Endothelial cell of umbilical vein (primary cell): ENCODE measurements around the gene ABHD17A. TPM values are rescaled to one million over a fixed set of nuclear protein-coding genes. Genes with fewer than 3 reads are reported as not detected.

Source experiments
- BruUV-seq: library from RNA; stranded (reverse); fragments of 400-500 nt; replicated peaks from 2 replicates; lab custom pipeline; 2021; lab: Mats Ljungman, UMichigan
- CTCF ChIA-PET: fragments of 300-600, 350-600 bp; sonication (Branson Sonifier 250); formaldehyde crosslinking; loops from one replicate; lab custom pipeline; 2021; ENCODE audit warnings: antibody characterized with exemption, inconsistent platforms; lab: Charles Lee
- POLR2A ChIA-PET: fragments of 300-600, 350-600 bp; sonication (Branson Sonifier 250); formaldehyde crosslinking; loops from one replicate; lab custom pipeline; 2021; ENCODE audit warnings: antibody characterized with exemption, inconsistent platforms; lab: Charles Lee
- DNase-seq: peaks from one replicate; pipeline ENCODE4 v3.0.0-alpha.2; 2011; ENCODE audit warnings: low read depth, low spot score
- FAIRE-seq: peaks from 2 replicates; lab custom pipeline; 2011; peaks lifted over from hg19 to GRCh38; lab: Jason Lieb, UNC
- H2AFZ ChIP-seq: 2 replicates; pipeline ENCODE4 v1.6.0; 2012; ENCODE audit warnings: low read depth, low read length, control low read depth, inconsistent platforms
- H3K27ac ChIP-seq: 2 replicates; pipeline ENCODE4 v1.5.1; 2011; ENCODE audit warnings: low read depth, mild to moderate bottlenecking, control low read depth, low read length, moderate library complexity; ENCODE audit not compliant: insufficient read depth
- H3K27me3 ChIP-seq, 2 experiments: 2 replicates each; pipeline versions ENCODE4 v1.6.0 to v1.6.1; 2011; ENCODE audit warnings: low read length in 2 of 2, mixed read lengths in 1 of 2; ENCODE audit not compliant: control insufficient read depth in 2 of 2, insufficient read depth in 2 of 2
- H3K36me3 ChIP-seq, 2 experiments: 2 replicates in 1 of 2; 3 replicates in 1 of 2; pipeline ENCODE4 v1.5.1; 2011; ENCODE audit warnings: low read length in 2 of 2, mild to moderate bottlenecking in 1 of 2, moderate library complexity in 1 of 2; ENCODE audit not compliant: control insufficient read depth in 2 of 2, insufficient read depth in 2 of 2; ENCODE audit errors: extremely low read depth in 1 of 2
- H3K4me1 ChIP-seq: 3 replicates; pipeline ENCODE4 v1.5.1; 2011; ENCODE audit warnings: mild to moderate bottlenecking, low read length; ENCODE audit not compliant: control insufficient read depth, insufficient read depth; ENCODE audit errors: extremely low read depth
- H3K4me2 ChIP-seq: 2 replicates; pipeline ENCODE4 v1.6.1; 2011; ENCODE audit warnings: low read length, control low read depth, mixed read lengths; ENCODE audit not compliant: insufficient read depth
- H3K4me3 ChIP-seq, 3 experiments: fragments of 200-600 bp in 1 of 3; sonication (generic), shearing (Covaris generic) in 1 of 3; replicated peaks in 1 of 3; 2 replicates each; pipeline ENCODE4 v1.5.1; 2011 to 2016; ENCODE audit warnings: control low read depth in 3 of 3, low read length in 3 of 3, mild to moderate bottlenecking in 2 of 3, inconsistent platforms in 1 of 3, low read depth in 1 of 3, moderate library complexity in 1 of 3; ENCODE audit not compliant: insufficient read depth in 1 of 3
- H3K79me2 ChIP-seq: 2 replicates; pipeline ENCODE4 v1.6.0; 2012; ENCODE audit warnings: low read length, inconsistent platforms; ENCODE audit not compliant: control insufficient read depth, insufficient read depth
- H3K9ac ChIP-seq: replicated peaks from 2 replicates; pipeline ENCODE3; 2011; ENCODE audit warnings: low read length, control low read depth; ENCODE audit not compliant: insufficient read depth; ENCODE audit errors: extremely low read depth
- H3K9me1 ChIP-seq: replicated peaks from 3 replicates; pipeline ENCODE4 v1.6.0; 2011; ENCODE audit warnings: mild to moderate bottlenecking, low read length; ENCODE audit not compliant: control insufficient read depth, insufficient read depth; ENCODE audit errors: extremely low read depth
- H3K9me3 ChIP-seq: replicated peaks from 2 replicates; pipeline ENCODE4 v1.5.1; 2012; ENCODE audit warnings: low read length, inconsistent platforms; ENCODE audit not compliant: control insufficient read depth, insufficient read depth
- H4K20me1 ChIP-seq: replicated peaks from 2 replicates; pipeline ENCODE3; 2011; ENCODE audit warnings: mild to moderate bottlenecking, low read length; ENCODE audit not compliant: control insufficient read depth, insufficient read depth; ENCODE audit errors: extremely low read depth
- CTCF ChIP-seq, 2 donors: IDR thresholded peaks; 1 replicate in 1 of 2; 2 replicates in 1 of 2; pipeline ENCODE4 v1.5.1; 2011; ENCODE audit warnings: low read length in 2 of 2, mild to moderate bottlenecking in 2 of 2, moderate library complexity in 2 of 2, control low read depth in 1 of 2, inconsistent platforms in 1 of 2, low read depth in 1 of 2; ENCODE audit not compliant: insufficient read depth in 1 of 2; ENCODE audit errors: extremely low read depth in 1 of 2
- FOS ChIP-seq: IDR thresholded peaks from 2 replicates; pipeline ENCODE4 v1.6.1; 2011; ENCODE audit warnings: mild to moderate bottlenecking, low read length, moderate library complexity, borderline replicate concordance; ENCODE audit not compliant: insufficient read depth
- GATA2 ChIP-seq: IDR thresholded peaks from 2 replicates; pipeline ENCODE4 v1.7.0; 2011; ENCODE audit warnings: low read depth, mild to moderate bottlenecking, moderate library complexity, mixed read lengths, low read length; ENCODE audit not compliant: insufficient read length, insufficient read depth
- MAX ChIP-seq: IDR thresholded peaks from 2 replicates; pipeline ENCODE4 v1.6.1; 2011; ENCODE audit not compliant: insufficient read depth, insufficient read length
- dilution Hi-C: fragments of 300-500 bp; cut with MboI; formaldehyde crosslinking; loops from one replicate; pipeline ENCODE4 v1.15.0; 2019; ENCODE audit warnings: low sequenced_read_pairs; ENCODE audit not compliant: extremely low pct_ligation_motif_present
- intact Hi-C: fragments of 100-400 bp; cut with micrococcal nuclease; formaldehyde crosslinking; loops from one replicate; pipeline ENCODE4 v1.10.0; 2022
- polyA plus RNA-seq, 4 experiments: library from polyadenylated mRNA; depleted of rRNA in 3 of 4; stranded (reverse) in 3 of 4; unstranded in 1 of 4; fragments of >200 nt; gene quantifications; 2 replicates each; pipeline versions ENCODE4 v1.2.1 to v1.2.3, GENCODE V29; 2011 to 2012; ENCODE audit warnings: missing spikeins in 1 of 4
- total RNA-seq: library from RNA; stranded (reverse); gene quantifications from 2 replicates; pipeline ENCODE4 v1.2.3, GENCODE V29; 2021

ABHD17A gene
- total and polyA plus RNA-seq, 2 donors (not counting 3 experiments of a cell fraction or from before 2014, with no cell fraction given), result 89.8 to 143 TPM

GRCh38 chr19:1833540-1833939 is 51.8 kb downstream of the ABHD17A start:
- H4K20me1 ChIP-seq, result no peaks in the 10 kb centered on the region
- H3K4me3 ChIP-seq, result no peak overlapping the region
- peaks cover 62% of the 10 kb centered on the region for H3K79me2 ChIP-seq
- H3K27ac ChIP-seq, result no peak overlapping the region
- H2AFZ ChIP-seq, result no peak overlapping the region
- no peak for TF ChIP-seq GATA2
- TF ChIP-seq MAX, result no peak
- TF ChIP-seq CTCF (IDR thresholded peaks at IDR 0.05; ENCODE audit: extremely low read depth in 1 of 2, insufficient read depth in 1 of 2, low read depth in 1 of 2, low read length in 2 of 2), result no peak
- no peak for TF ChIP-seq FOS
- dilution Hi-C loops (no loop called here), intact Hi-C loops (no loop called here)
- H3K4me2 ChIP-seq, result no peak overlapping the region
- peaks cover 0 to 2% of the 10 kb centered on the region in 2 experiments for H3K36me3 ChIP-seq
- H3K9ac ChIP-seq, result no peak overlapping the region
- DNase-seq, result no peak
- H3K4me1 ChIP-seq, result no peaks in the 10 kb centered on the region
- CTCF ChIA-PET, result interaction anchor here (1.2 kb wide), 1 partner anchor 12 kb away, joined by 3 read pairs; no protein-coding TSS in a partner anchor
- H3K9me3 ChIP-seq, result no peaks in the 10 kb centered on the region
- BruUV-seq, result no TSS peak
- FAIRE-seq, result no peak
- H3K27me3 ChIP-seq, result no peaks in the 10 kb centered on the region
- H3K9me1 ChIP-seq, result no peaks in the 10 kb centered on the region
- POLR2A ChIA-PET, result no interaction called here
